Activated T-helper 1 cell treated with anti-CD3 and anti-CD28 coated beads, Interleukin-2, amount 50 U/mL, for 16 hours (primary cell): Measurements from ENCODE around the gene GADL1.

Source experiments
- DNase-seq, 2 donors: peaks; one replicate each; pipeline ENCODE4 v3.0.0-alpha.2; 2020; ENCODE audit warnings: low read depth in 1 of 2, low spot score in 1 of 2

The GADL1 gene

DNA sequence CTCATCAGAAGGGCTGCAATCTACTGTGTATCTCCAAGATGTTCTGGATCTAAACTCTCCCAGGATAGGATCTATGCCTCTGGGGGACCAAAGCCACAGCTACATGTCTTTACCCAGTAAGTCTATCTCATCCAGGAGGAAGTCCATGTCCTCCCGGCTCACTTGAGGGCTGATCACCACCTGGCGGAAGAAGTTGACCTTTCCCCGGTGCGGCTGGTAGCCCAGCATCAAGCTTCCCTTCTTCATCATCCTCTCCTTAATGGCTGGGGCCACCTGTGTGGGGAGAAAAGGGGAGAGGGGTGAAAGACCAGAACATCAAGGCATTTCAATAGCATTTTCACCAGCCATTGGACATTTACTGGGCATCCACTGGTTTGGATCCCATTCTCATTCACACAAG, 166.3 kb downstream of the GADL1 start:
- DNase-seq, result no peak

DNA sequence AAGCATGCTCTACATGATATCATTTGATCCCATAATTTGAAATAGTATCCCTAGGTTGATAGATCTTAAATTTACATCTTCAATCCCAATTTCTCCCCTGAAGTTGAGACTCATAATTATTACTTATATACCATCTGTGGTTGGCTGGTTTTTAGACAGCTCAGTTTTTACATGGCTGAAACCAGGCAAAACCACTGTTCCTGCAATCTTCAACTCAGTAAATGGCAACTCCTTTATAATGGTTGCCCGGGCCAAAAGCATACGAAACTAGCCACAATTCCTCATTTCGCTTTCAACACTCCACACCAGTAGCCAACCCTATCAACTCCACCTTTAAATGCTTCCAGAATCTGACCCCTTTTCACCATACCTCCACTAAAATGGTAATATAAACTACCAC, 169.6 kb downstream of the GADL1 start:
- no peak for DNase-seq

DNA sequence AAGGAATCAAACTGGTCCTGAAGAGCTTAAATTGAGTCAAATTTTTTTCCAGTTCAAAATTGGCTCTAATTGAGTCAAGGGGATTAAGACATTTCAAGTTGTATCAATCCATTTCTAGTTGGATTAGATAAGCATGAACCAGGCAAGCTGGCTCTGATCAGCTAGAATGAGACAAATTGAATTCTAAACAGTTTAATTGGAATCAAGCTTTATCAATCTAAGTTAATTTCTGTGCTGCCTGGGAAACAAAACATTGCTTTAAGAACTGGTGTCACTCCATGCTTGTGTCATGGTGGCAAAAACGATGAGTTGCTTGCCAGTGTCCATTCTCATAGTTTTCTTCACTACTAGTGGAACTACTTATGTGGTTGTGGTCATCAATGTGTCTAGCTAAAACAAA, 171.2 kb downstream of the GADL1 start:
- no peak for DNase-seq

DNA sequence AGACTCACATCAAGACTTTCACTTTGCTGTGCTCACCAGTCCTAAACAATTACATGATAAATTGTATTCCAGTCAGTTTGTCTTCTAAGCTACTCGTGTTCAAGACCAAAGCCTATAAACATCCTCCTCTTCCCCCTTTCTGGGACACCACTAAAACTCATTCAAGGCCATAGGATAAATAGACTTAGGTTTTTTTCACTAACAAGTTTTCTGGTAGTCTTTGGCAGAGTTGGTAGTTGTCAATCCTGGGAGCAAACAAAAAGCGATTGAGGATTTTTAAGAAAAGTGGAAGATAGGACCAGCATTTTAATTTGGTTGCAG, 173.2 kb downstream of the GADL1 start:
- DNase-seq, result no peak

DNA sequence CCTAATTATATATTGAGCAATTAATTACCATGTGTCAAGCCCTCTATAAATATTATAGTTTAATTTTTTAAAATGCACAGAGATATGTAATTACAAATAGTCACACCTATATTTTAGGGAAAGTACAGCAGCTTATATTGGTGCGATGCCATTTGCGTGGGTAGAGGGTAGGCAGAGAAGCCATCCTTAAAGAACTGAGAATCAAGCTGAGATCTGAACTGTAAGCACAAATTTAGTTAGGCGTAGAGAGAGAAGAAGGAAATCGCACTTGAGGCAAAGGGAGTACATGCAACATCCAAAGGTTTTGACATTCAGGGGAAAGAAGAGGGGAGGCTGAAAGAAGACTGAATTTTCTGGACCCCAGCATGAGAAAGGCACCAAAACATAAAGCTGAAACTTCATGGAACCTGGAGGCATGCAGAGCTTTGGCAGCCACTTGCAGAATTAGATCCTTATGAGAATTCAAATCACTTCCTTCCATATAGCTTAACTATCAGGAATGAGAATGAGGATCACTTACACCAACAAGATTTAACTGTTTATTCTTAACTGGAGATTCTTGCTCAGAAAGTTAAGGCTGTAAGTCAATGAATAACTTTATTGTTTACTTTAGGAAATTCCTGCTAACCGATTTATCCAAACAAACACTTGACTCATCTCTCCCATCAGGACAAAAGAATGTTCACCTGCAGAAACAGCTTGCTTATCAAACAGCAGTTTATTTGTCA, 173.7 kb downstream of the GADL1 start:
- no peak for DNase-seq

DNA sequence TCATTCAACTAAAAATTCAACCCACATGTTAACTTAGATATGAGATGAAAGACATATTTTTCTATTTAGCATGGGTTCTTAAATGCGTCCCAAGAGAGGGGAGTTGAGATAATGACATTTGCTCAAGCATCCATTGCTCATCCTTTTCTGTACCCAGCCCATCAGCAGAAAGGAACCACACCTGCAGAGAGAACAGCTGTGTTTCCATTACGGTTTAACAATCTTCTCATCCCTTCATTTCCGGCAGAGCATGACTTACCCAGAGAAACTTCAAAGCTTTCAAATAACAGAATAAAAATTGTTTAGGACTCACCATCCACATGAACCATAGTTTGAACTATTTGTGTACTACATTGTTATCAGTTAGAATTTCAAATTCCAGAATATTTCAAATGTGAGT, 174.9 kb downstream of the GADL1 start:
- DNase-seq, result no peak

DNA sequence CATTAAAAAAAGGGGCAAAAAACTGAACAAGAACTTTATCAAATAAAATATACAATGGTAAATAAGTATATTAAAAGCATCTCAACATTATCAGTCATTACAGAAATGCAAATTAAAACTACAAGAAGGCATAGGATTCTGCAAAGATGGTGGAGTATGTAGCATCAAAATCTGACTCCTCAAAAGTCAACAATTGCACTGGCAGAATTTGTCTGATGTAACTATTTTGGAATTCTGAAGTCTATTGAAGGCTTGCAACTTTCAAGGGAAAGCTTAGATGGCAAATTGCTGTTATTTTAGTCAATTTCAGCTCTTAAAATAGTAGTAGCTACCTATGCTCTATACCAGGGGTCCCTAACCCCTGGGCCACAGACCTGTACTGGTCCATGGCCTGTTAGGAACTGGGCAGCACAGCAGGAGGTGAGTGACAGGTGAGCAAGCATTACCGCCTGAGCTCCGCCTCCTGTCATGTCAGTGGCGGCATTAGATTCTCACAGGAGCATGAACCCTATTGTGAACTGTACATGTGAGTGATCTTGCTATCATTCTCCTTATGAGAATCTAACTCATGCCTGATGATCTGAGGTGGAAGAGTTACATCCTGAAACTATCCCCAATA, 180.5 kb downstream of the GADL1 start:
- DNase-seq, result no peak

DNA sequence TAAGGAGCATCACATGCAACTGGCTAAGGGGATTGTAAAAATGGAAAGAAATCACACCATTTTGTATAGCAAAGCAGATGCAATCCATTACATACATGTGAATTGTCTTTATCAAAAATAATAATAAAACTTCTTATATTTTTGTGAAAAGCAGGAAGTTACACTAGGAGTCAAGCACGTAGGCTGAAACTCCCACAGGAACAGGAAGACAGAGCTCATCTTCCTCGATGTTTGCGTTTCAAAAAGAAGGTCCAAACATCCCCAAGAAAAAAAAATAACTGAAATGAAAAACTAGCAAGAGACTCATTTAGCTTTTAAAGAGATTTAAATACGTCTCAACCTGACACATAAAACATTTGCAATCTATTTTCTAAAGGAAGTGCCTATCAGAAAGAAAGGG, 181.5 kb downstream of the GADL1 start:
- DNase-seq, result no peak

DNA sequence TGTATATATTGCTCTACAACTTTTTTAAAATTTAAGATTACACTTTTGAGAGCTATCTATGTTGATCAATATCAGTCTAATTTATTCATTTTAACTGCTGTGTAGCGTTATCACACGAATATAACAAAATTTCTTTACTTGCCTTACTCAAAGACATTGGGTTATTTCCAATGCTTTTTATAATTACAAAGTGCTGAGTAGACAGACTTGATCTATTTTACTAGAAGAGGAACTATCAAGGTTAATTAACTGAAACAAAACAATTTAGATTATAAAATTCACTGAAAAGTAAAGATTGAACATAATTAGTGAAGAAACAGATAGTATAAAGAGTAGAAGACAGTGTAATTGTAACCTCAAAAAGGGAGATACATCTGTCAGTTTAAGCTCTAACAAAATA, 182.6 kb downstream of the GADL1 start:
- DNase-seq, result no peak

DNA sequence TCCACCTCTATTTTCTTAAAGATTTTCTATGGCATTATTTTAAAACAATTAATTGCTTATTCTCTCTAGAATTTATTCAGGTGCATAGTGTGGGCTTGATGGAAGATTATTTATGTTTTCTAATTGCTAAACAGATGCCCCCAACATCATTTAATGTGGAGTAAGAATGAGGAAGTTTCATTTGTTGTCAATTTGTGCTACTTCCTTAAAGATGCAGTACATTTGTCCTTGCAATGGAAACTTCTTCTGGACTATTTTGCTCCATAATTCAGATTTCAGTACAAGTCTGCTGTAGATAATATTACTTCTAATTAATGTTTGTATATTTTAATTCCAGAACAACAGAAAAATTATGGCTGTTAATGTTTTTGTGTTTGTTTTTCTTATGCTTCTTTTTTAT, 183.3 kb downstream of the GADL1 start:
- DNase-seq, result no peak

DNA sequence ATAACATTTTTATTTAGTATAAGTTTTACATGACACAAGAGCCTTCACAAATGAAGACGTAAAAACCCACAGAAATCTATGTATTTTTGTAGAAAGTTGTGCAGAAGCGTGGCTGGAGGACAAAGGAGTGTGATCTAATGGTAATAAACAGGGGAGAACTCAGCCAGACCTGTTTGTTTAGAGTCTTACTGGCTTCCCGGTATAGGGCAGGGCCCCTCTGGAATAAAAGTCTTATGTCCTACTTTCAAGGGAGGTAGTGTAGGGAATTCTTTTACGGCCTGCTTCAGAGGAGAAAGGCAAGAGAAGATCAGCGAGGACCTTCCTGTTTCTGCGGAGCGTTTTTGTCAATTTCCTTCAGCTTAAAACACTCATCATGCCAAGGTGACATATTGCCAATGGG, 184.4 kb downstream of the GADL1 start:
- no peak for DNase-seq

DNA sequence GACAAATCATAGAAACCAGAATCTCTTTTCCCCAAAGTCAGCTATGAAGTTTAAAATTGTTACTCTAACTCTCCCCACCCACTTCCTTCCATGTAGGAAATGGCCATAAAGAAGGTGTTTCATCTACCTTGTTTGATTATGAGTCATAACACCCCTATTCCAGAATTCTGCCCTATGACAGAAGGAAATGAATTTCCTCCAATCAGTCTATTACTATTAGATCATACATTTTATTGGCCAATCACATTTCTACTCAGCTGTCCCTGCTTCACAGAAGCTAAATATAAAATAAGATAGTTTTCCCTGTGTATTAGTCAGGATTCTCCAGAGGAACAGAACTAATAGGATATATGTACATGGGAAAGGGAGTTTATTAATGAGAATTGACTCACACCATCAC, 186.0 kb downstream of the GADL1 start:
- no peak for DNase-seq

DNA sequence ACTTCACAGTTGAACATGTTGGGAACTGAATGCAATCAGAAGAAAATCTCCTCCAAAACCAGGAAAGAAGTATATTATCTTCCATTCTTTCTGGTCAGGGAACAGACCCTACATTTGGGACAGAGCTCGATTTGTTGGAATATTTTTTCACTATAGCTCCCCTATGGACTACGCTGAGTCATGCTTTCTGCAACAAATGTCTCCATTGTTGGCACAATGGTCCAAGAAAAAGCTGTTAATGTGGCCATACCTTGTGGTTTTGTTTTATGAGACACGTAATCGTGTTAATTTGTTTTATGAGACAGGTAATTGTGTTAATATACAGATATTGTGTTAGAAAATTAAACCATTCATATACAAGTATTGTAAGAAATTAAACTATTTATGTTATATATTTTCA, 186.6 kb downstream of the GADL1 start:
- DNase-seq, result no peak

DNA sequence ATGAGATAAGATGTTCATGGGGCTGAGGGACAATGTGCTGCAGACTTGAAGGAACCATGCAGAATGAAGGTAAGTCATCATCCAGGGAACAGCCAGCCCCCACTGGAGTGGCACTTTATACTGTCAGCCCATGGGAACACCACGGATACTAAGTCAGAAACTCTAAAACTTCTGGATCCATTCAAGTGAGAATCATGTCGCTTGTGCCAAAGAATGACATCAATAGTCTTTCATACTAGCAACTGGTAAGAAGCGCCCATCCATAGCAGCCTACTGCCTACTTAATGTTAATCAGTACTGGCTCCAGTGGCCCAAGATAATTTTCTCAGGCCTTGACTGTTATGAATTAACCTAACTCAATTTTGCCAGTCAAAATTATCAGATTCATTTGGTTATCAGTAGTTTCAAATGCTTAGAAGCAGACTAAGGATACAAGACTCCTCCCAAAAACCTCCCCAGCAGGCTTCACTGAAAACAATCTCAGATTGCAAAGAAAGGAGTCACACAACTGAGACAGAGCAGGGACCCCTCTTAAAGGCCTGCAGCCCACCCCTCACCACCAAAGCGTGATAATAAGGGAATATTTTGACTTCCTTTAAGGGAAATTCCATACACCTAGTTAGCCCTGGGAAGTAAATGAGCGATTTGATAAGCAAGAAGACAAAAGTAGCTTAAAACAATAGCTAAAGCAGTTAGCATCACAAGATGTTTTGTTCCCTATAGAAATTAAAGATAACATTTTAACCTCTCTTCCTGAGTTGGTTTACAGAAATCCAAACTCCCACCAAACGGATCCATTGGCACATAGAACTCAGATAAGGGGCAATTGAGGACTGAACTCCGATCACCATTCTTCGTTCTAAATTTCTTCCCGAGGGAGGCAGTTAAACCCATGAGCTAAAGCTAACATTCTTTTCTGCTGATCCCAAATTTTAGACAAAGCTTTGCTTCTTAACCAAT, 189.2 kb downstream of the GADL1 start:
- no peak for DNase-seq

DNA sequence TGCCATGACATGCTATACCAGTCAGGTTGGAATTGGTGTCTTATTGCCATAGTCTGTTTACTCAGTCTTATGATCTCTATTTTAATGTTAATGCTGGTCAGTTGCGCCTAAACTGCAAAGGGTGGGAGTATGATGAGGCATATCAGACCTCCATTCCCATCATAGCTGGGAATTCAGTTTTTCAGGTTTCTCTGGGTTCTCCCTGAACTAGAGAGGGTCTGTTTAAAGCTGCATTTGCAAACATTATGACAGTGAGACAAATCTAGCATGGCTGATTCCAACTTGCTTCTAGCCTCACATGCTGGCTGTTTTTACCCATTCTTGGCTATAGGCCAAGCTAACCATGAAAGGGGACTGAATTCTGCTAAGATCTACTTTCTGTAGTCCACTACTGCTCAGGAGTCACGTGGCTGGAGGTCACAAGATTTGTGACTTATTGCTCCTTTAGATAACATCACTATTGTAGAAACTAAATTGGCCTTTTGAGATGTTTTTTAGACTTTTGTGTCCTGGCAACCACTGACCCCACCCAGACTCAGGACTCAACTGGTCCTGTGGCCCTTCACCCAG, 191.5 kb downstream of the GADL1 start:
- no peak for DNase-seq

DNA sequence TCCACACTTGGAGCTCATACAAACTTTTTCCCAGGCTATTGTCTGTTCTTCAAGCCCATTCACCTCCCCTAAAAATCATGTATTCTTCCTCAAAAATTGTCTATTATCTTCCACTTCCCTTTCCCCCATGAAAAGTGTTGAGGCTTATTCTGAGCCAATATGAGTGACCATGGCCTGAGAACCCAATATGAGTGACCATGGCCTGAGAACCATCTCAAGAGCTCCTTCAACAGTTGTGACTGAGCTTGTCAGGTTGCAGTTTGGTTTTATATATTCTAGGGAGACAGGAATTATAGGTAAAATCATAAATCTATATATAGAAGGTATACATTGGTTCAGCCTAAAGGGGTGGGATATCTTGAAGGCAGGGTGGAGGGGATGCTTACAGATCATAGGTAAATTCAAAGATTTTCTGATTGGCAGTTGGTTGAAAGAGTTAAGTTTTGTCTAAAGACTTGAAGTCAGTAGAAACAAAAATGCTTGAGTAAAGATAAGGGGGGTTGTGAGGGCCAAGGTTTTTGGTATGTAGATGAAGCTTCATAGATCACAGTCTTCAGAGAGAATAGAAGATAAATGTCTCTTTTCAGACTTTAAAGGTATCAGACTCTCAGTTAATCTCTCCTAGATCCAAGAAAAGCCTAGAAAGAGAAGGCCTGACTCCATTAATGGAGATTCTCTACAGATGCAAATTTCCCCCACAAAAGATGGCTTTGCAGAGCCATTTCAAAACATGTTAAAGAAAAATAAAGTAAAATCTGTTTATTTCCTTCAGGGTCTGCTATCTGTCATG, 192.2 kb downstream of the GADL1 start:
- no peak for DNase-seq

DNA sequence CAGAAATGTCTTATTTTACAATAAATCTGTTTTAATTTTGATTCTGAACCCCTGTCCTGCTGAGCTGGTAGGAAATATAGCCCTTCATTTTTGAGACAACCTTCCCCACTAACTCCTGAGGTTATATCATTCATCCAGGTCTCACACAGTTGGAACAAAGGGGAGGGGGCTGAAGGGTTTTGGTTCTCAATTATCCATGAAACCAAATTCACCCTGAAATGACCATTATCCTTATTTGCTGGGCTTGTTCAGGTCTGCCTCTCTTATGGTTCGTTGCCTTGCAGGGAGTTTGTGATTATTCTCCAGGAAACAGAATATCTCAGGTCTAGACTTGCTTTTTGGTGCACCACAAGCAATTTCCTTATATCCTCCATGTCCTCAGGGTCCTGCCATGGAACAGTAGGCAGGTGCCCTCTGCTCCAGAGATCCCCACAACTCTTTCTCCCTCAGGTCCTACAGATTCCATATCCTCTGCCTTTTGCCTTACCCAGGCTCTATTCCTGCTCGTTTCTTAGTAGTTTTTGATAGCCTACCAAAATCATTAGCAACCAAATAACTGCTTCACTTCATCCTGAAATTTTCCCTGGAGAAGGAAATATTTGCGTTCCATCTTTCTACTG, 193.6 kb downstream of the GADL1 start:
- no peak for DNase-seq

DNA sequence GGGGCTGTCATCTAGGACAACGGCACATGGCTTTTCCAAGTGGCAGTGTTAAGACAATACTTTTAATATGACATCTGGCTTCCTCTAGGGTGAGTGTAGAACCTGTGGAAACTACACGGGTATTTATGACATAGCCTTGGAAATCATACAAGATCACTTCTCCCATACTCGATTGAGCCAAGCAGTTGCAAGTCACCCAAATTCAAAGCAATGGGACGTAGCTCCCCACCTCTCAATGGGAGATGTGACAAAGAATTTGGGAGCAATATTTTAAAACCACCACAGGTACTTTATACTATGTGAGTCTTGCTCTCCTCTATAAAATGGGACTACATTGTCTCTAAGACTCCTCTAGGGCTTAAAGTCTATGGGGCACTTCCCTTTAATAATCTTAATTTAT, 194.5 kb downstream of the GADL1 start:
- no peak for DNase-seq

DNA sequence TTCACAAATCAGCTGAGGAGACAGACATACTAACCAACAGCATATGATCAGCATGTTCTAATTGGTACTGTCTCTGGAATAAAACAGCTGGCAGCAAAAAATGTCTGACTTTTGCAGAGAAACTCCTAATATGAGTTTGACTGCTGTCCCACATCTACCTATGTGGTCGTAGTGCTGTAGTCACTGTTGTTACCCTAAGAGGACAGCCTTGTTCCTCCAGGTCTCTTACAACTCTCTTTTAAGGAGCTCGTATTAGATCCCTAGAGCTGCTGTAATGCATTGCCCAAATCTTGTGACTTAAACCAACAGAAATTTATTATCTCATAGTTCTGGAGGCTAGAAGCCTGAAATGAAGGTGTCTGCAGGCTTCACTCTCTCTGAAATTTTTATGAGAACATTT, 195.9 kb downstream of the GADL1 start:
- DNase-seq, result no peak

DNA sequence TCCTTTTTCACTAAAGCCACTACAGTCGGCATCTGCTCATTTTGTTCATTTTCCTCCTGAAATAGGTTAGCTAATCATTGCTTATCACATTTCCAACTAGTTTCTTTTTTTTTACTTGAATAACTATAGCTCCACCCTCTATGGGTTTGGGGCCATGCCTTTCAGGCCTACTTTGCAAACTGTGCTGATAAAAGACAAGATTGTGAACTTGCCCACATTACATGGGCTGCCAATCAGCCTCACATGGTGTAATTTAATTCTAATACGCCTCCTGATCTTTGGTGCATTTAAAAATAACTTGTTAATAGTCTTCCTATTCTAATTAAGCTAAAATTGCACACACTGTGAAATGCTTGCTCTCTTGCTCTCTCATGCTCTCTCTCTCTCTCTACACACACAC, 197.6 kb downstream of the GADL1 start:
- DNase-seq, result no peak

DNA sequence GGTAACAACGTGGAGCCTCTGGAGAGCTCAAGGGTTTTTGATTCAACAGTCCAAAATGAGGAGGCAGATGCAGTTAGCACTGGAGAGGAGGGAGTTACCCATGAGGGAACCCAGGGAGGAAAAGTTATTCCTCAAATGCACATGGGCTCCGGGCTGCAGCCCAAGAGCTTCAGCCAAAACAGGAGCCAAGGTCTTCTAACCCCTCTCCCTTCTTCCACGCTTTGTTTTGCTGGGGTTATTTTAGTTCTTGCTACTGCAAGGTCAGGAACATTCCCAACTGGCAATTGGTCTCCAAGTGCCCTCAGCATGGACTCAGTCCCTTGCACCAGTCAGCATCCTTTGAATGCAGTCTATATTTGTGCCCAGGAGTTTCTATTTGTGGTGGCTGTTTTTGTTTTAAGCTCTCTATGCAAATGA, 198.1 kb downstream of the GADL1 start:
- no peak for DNase-seq
